ENCODE measurements around the gene COL4A4. TPM values are rescaled to one million over a fixed set of nuclear protein-coding genes. Genes with fewer than 3 reads are reported as not detected.
"Not testable (repeated sequence)": the region's sequence is repeated elsewhere in the genome, so short reads cannot be mapped to it uniquely, and the experiment has no call there.

Gene COL4A4
- total RNA-seq, 1 donor from 2014 or later: 8.9 TPM

DNA sequence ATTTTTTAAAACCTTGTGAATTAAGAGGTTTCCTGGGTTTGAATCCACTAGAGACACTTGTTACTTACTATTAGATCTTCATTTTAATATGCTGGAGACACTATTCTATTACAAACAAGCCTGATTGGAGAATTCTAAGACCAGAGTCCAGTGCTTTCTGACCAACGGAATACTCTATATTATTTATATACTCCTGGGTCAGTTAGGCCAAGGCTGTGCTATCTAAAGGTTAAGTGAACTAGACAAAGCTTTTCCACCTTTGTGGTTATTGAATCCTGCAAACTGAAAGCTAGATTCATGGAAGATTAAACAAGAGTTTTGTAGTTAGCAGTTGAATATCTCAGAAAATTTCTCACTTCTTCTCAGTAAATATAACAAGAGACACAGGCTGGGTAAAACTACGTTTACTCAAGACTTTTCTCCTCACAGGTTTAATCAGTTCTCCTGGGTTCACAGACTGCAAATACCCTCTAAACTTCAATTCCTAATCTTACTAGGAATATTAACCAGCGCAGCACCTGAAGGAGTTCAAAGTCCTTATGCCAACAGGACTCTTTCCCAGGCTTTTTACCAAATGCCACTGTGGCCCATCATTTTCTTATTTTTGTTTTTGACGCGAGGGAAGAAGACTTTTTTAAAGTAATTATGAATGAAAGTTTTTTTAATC is 66.4 kb downstream of the COL4A4 start:
- H3K9me3 ChIP-seq (replicated peaks): no peaks in the 10 kb centered on the region

GRCh38 chr2:227095346-227095745 is 68.7 kb downstream of the COL4A4 start:
- no peak for TF ChIP-seq CTCF (IDR thresholded peaks at IDR 0.05; ENCODE audit: borderline replicate concordance)
- H3K27ac ChIP-seq (replicated peaks): no peak overlapping the region
- no peak overlapping the region for H3K4me3 ChIP-seq
- H3K4me1 ChIP-seq: no peaks in the 10 kb centered on the region
- peaks cover 43% of the 10 kb centered on the region for H3K36me3 ChIP-seq
- no peaks in the 10 kb centered on the region for H3K27me3 ChIP-seq (ENCODE audit: low read depth)
- no peaks in the 10 kb centered on the region for H3K9me3 ChIP-seq (replicated peaks)
- intact Hi-C loops (cut with micrococcal nuclease): no loop called here
- no peak for DNase-seq

More for the DNA sequence above, 66.4 kb downstream of the COL4A4 start:
- no peak for DNase-seq
- Histone ChIP-seq H3K4me1 (no peaks in the 10 kb centered on the region), H3K27me3 (ENCODE audit: low read depth) (no peaks in the 10 kb centered on the region), H3K4me3 (no peak overlapping the region), H3K36me3 (peaks cover 43% of the 10 kb centered on the region), H3K27ac (replicated peaks) (no peak overlapping the region)
- intact Hi-C loops (cut with micrococcal nuclease): no loop called here
- TF ChIP-seq CTCF (IDR thresholded peaks at IDR 0.05; ENCODE audit: borderline replicate concordance): no peak

- no peak for TF ChIP-seq CTCF (IDR thresholded peaks at IDR 0.05; ENCODE audit: borderline replicate concordance)
- H3K4me3 ChIP-seq: no peak overlapping the region
- peaks cover 65% of the 10 kb centered on the region for H3K36me3 ChIP-seq
- H3K27ac ChIP-seq (replicated peaks): no peak overlapping the region
- H3K9me3 ChIP-seq (replicated peaks): peaks cover under 1% of the 10 kb centered on the region
- no peaks in the 10 kb centered on the region for H3K4me1 ChIP-seq
- no peaks in the 10 kb centered on the region for H3K27me3 ChIP-seq (ENCODE audit: low read depth)
- DNase-seq: no peak
- intact Hi-C loops (cut with micrococcal nuclease): no loop called here
Observed at GRCh38 chr2:227082286-227082685, 81.7 kb downstream of the COL4A4 start.

DNA sequence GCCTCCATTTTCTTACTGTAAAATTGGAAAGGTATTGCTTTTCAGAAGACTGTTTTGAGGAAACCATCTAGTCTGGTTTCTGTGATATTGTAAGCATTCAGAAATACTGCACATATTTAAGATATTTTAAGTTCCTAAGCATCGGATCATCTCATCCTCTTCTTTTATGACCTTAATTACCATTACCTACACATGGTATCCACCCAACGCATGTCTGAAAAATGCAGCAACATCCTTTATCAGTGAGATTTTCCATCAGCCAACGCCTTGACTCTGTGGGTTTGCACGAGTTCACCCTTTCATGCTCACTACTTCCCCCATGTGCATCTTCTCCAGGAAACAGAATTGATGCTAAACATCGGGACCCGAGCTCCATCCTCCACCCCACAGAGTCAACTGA is 84.3 kb downstream of the COL4A4 start:
- Histone ChIP-seq H3K27ac (replicated peaks) (no peak overlapping the region), H3K9me3 (replicated peaks) (peaks cover 8% of the 10 kb centered on the region), H3K4me1 (no peaks in the 10 kb centered on the region), H3K36me3 (peaks cover 57% of the 10 kb centered on the region), H3K4me3 (no peak overlapping the region), H3K27me3 (ENCODE audit: low read depth) (no peaks in the 10 kb centered on the region)
- no peak for DNase-seq
- TF ChIP-seq CTCF (IDR thresholded peaks at IDR 0.05; ENCODE audit: borderline replicate concordance): no peak
- intact Hi-C loops (cut with micrococcal nuclease): no loop called here

GRCh38 chr2:227065065-227065464 is 98.9 kb downstream of the COL4A4 start:
- H3K27me3 ChIP-seq (ENCODE audit: low read depth); H3K4me1 ChIP-seq; DNase-seq; H3K27ac ChIP-seq (replicated peaks); H3K9me3 ChIP-seq (replicated peaks); H3K36me3 ChIP-seq; intact Hi-C loops (cut with micrococcal nuclease); H3K4me3 ChIP-seq: not testable (repeated sequence)

GRCh38 chr2:227058888-227059399 is 105.1 kb downstream of the COL4A4 start:
- H3K27me3 ChIP-seq (ENCODE audit: low read depth): no peaks in the 10 kb centered on the region
- DNase-seq: no peak
- H3K4me3 ChIP-seq: no peak overlapping the region
- H3K9me3 ChIP-seq (replicated peaks): no peaks in the 10 kb centered on the region
- peaks cover 26% of the 10 kb centered on the region for H3K36me3 ChIP-seq
- no peak overlapping the region for H3K27ac ChIP-seq (replicated peaks)
- intact Hi-C loops (cut with micrococcal nuclease): no loop called here
- no peak for TF ChIP-seq CTCF (IDR thresholded peaks at IDR 0.05; ENCODE audit: borderline replicate concordance)
- H3K4me1 ChIP-seq: no peaks in the 10 kb centered on the region

Measured in left ventricle myocardium inferior (tissue), 1 donor.